HG02970 (cell line): Measurements from ENCODE around the gene GRIP1.

Source experiments
- ATAC-seq: cut with Tn5 transposase; IDR thresholded peaks from one replicate; pipeline ENCODE4 v1.9.1; 2021; ENCODE audit warnings: mild to moderate bottlenecking, moderate library complexity, moderate number of reproducible peaks; ENCODE audit not compliant: unreplicated experiment, low FRiP score

The GRIP1 gene

DNA sequence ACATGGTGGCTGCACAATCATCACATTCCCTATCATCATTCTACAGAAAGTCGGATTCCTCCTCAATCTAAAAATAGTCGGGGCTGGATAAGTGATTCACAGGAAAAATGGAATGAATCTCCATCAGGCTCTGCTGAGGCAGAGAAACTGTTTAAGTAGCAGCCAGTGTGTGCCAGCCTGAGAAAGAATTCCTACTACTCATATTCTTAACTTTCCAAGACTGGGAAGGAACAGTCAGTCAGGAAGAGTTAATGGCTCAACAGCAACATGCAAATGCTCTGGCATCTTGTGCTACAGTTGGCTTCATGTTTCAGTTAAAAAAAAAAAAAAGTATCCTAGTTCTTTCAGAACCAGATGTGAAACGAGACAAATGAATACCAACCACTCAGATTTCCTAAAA lies 187.0 kb downstream of the GRIP1 start:
- ATAC-seq = no peak

DNA sequence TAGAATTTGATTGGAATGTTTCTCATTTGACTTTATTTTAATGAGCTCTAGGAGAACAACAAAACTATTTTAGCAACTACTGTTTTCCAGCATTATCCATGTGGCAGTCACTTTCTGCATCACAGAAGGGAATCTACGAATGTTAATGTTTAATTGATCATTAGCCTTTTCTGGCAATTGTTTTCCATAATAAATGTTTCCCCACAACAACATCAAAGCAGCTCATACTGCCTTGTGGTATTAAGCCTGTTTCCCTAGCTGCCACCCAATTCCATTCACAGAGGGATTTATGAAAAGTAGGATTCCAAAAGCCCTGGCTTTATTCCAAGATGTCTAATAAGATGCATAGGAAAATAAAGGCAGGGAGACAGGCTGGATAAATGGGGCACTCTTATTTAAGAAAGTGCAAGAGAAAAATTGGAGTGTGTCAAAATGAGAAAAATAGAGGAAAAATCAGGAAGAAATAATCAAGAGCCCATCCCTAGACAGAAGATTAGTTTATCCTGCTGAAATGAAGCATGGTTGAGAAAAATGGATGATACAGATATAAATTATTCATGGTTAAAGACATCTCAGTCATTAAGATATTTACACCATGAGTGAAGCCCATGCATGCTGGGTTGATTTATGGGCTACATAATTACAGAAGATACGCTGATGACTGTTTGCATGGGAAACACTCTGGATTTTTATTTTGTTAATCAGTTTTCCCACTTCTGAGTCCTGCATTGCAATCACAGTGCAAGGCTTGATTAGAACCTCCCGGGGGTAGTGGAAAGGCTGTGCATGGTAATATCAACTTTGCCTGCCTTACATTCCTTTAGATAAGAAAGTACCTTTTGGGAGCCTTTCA lies 196.3 kb downstream of the GRIP1 start:
- no peak for ATAC-seq

DNA sequence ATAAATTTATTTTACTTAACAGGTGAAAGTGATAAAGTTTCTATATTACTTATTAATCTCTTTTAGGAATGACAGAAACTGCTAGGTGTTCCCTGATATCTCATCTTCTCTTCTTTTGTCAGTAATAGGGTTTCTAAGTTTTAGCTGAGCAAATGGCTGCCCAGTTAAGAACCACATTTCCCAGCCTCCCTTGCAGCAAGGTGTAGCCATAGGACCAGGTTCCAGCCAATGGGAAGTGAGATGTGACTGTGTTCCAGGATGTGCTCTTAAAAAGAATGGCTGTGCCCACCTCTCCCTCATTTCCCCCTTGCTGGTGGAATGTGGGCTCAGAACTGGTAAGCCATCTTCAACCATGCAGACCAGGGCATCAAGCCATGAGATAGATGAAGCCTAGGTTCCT lies 210.9 kb downstream of the GRIP1 start:
- ATAC-seq = no peak

DNA sequence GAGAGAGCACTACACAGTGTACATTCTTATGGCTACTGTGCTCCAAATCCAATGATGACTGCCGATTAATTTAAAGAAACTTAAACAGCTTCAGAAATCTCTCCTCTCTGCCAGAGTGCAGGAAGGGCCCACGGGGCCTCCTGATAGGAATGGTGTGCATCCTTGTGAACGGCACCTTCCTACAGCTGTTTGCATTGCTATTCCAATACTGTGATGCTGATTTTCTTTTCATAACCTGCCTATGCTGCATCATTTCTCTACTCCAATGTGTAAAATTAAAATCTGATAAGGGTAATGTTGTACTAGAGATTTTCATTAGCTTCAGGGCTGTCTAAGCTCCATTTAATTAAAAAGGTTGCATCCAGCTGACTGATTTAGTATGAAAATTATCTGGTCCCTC lies 217.5 kb downstream of the GRIP1 start:
- ATAC-seq = no peak

DNA sequence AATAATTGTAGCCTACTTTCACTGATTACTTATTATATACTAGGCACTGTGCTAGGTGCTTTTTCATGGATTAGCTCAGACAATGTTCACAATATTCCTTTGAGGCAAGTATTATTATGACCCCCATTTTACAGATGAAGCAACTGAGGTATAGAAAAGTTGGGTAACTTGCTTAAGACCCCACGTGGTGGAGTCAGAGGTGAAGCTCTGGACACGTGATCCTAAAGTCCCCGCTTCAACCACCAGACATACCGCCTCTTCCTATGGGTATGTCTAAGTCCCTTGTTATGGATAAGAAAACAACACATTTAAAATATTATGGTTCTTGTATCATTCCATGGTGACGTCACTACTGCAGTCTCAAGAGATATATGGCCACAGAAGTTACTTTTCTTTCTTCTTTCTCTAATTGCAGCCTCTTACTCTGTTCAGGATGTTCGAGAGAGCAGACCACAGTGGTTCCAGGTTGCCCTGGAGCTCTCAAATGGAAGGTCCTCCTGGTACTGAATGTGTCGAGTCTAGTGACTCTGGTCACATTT lies 218.9 kb downstream of the GRIP1 start:
- no peak for ATAC-seq

DNA sequence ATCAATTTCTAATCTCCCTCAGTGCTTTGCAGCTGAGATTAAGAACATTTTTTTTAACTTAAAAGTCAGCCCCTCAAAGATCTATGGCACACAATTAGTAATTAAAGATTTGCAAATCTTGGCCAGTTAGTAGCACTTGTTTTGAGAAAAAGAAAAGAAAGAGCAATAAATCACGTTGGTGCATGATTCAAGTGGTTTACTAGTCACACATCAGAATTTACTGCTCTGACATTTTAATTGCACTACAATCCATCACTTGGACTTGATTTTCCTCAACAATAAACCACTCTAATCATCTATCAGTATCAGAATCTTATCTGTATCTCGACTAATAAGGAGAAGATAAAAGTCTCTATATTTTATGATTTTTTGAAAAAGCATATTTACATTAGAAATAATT lies 222.3 kb downstream of the GRIP1 start:
- no peak for ATAC-seq

DNA sequence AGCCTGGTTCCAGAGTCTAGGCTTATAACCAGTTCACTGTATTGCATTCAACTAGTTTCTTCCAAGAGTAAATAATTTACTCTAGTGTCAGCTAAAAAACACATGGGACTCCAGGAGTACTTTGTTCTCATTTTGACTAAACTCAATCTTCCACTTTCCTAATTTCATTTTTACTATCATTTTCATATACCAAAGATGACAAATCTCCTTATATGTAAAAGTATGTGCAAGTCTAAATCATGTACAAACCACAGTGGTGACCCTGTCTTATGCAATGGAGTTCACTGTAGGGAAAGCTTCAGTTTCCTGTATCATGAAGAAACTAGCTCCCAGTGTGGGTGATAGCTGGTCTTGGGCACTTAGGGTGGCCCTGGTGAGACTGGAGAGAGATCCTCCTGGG lies 225.0 kb downstream of the GRIP1 start:
- peak; percentile 74 for ATAC-seq

DNA sequence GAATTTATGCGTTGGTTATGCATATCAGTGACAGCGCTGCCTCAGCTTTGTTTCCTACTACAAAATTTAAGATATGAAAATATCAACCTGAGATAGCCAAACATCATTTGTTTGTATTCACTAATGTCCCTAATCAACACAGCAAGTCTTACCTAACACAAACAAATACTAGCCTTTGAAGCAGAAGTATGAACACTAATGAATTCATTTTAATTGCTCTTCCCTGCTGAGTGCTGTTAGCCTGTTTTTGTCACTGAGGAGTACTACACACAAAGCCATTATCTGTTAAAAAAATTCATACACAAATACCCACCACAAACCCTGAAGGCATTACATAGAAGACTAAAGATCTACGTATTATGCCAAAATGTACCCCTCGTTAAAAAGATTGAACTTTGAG lies 225.8 kb downstream of the GRIP1 start:
- no peak for ATAC-seq

DNA sequence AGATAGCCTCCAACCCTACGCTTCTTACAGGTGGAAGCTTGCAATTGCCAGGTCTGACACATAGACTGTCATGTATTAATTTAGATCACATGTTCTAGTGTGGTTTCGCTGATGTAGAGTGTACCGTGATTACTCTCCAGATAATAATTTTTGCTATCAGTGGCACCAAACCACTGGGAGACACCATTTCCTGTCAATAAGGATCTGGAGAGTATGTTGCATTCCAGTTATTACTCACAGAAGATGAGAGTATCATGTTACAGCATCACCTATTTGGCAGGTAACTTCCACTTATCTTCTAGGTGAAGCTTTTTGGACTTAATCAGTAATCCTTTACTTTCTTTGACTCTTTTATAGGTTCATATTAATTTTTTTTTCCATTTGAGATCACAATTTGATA lies 229.3 kb downstream of the GRIP1 start:
- ATAC-seq = no peak

DNA sequence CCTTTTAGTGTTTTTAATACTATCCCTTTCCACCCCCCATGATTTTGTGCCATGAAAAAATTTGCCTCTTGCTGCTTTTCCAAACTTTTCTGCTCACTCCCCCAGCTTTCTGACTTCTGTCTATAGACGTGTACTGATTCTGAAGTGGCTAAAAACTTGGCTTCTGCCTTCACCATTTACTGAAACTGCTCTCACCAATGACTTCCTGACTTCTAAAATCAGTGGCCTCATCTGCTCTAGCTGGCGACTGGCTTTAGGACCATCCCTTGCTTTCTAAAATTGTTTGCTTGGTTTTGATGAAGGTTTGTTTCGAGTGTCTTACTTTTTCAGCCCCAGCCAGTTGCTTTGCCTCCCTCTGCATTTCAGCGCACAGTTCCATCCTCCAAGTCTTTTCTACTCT lies 231.2 kb downstream of the GRIP1 start:
- ATAC-seq = no peak

DNA sequence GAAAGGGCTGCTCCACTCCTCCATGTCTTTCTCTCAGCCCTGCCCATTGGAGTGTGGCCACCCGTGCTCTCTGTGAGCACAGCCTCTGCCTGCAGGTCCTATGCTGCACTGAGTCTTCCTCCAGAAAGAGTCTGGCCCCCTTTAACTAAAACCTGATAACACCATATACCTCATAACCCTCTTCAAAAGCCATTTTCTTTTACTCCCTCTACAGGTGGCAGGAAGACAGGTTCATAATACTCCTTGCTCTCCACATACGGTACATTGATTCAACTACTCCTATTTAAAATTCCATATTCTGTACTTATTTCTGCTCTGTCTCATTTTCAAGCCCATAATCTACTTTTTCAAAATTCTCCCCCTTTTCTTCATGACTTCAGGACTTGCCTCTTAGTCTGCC lies 232.6 kb downstream of the GRIP1 start:
- no peak for ATAC-seq

DNA sequence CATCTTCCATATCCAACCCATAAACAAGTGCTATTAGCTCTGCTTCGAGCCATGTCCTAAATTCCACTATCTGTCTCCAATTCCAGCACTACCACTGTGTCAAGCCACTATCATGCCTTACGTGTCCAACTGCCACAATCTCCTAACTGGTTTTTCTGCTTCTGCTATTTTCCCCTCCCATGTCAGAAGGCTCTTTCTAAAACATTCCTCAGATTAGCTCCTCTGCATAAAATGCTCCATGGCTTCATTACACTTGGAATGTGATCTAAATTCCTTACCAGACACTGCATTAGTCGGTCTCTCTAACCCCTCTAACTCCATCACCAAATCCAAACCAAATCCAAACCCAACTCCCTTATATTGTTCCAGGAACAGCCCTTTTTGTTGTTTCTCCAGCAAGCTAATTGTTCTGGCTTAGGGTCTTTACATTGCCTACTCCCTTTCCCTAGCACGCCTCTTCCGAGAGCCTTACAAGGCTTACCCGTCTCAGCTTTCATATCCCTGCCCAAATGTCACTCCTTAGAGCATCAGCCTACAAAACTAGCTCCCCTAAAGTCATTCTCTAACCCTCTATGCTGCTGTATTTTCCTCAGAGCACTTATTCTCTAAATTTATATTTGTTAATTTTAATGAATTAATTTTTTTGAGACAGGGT lies 236.8 kb downstream of the GRIP1 start:
- no peak for ATAC-seq

DNA sequence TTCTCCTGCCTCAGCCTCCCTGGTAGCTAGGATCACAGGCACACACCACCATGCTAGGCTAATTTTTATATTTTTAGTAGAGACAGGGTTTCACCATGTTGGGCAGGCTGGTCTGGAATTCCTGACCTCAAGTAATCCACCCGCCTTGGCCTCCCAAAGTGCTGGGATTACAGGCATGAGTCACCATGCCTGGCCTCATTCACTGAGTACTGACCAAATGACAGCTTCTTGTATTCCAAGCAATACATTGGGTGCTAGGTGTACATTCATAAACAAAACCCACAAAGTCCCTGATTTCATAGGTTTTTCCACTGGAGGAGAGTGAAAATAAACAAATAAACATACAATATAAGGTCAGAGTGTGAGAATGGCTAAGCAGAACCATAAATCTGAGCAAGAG lies 240.3 kb downstream of the GRIP1 start:
- no peak for ATAC-seq

DNA sequence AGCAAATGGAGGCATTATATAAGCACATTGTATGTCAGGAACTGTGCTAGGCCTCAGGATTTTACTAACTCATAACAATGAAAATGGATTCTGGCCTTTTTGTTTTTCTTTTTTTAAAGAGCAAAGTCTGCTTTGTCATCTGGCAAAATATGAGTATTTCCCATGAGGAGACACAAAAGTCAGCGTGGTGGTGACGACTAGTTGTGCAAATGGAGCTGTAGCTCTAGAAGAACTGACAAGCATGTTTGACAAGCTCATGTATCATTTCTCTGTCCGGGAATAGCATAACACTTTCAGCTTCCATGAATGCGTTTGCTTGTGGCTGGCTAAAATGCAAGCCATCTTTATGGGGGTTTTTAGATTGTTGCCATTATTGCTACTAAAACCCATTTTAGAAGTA lies 248.8 kb downstream of the GRIP1 start:
- ATAC-seq = no peak

DNA sequence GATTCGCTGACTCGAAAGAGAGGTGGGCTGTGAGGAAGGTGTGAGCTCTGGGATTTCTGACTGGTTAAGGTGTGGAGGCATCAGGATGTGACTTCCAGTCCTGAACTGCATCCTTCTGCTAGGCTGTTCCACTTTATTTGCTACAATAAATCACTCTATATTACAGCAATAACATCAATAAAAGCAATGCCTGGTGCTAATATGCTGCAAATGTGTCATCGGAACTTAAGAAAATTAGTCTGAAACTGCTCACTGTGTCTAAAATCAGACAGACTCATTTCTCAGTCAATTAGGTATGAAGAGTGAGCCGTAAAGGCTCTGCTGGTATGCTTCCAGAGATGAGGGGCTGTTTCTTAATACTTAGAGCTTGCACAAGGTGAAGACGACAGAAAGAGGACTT lies 250.0 kb downstream of the GRIP1 start:
- ATAC-seq = no peak

DNA sequence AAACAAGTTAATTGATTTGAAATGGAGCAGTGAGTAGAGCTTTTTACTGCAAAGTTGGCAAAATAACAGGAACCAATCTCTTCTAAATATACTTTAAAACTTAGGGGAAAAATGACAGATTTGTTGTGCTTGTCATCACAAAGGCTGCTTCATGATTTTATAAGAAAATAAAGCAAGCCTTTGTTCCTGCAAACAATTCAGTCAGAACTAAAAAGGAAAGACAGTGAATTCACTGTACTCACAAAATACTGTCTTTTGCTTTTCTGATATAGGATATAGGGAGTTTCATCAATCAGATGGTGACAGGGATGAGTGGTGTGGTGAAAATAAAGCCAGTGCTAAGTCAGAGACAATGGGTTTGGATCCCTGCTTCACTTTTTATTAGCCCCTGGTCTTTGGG lies 250.6 kb downstream of the GRIP1 start:
- no peak for ATAC-seq

DNA sequence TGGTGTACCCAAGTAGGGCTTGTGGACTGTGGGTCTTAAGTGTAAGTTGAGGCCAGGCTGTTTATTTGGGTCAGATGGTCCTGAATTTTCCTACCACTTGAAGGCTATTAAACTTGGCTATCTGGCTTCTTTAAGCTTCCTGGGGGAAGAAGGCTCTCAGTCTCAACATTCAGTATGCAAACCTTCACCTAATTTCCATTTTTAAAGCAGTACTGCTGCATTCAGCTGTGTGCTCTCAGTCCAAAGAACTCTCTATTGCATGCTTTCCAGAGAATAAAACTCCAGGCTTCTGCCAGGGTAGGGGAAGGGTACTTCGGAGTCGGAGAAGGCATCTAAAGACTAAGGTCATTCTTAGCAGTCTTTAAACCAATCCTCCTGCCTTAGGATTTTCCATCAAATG lies 252.2 kb downstream of the GRIP1 start:
- ATAC-seq = no peak

DNA sequence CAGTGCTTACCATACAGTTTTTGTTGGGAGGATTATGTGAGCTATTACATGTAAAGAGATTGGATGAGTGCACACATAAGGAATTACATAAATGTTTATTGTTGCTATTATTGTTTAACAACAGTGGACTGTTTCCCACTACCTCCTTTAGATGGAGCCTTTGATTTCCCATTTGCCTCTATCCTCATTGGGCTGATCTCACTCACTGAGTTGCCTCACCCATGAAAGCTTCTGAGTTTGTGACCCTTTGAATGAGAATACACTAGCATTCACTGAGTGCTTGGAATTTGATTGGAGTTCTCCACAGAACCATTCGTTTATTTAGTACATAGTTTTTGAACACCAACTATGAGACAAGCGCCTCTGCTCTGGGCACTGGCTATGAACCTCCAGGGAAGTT lies 255.6 kb downstream of the GRIP1 start:
- ATAC-seq = no peak

DNA sequence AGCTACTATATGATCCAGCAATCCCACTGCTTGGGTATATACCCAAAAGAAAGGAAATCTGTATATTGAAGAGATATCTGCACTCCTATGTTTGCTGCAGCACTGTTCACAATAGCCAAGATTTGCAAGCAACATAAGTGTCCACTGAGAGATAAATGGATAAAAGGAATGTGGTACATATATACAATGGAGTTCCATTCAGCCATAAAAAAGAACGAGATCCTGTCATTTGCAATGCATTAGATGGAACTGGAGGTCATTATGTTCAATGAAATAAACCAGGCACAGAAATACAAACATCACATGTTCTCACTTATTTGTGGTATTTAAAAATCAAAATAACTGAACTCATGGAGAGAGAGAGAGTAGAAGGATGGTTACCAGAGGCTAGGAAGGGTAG lies 260.0 kb downstream of the GRIP1 start:
- no peak for ATAC-seq

DNA sequence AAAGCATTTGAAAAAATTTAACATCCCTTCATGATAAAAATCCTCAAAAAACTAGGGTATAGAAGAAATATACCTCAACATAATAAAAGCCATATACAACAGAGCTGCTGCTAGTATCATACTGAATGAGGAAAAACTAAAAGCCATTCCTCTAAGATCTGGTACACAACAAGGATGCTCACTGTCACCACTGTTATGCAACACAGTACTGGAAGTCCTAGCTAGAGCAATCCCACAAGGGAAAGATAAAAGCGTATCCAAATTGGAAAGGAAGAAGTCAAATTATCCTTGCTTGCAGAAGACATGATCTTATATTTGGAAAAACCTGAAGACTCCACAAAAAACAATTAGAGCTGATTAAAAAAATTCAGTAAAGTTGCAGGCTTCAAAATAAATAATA lies 261.7 kb downstream of the GRIP1 start:
- no peak for ATAC-seq

DNA sequence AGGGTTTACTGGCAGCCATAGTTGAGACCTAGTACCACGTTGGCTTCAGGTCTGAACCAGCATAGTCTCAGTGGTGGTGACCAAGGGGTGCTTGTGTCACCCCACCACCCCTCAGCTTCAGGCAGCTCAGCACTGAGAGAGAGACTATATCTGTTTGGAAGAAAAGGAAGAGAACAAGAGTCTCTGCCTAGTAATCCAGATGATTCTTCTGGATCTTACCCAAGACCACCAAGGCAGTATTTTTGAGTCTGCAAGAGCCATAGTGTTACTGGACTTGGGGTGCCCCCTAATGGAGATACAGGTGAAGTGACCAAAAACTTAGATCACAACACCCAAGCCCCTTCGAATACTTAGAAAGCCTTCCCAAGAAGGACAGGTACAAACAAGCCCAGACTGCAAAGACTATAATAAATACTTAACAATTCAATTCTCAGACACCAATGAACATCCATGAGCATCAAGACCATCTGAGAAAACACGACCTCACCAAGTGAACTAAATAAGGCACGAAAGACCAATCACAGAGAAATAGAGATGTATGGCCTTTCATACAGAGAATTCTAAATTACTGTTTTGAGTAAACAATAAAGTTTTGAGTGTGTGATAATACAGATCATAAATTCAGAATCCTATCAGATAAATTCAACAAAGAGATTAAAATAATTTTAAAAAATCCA lies 269.5 kb downstream of the GRIP1 start:
- ATAC-seq = no peak
